Ishikawa (cell line): ENCODE data around the gene F2.

ENCODE experiments used
- CEBPB ChIP-seq: IDR thresholded peaks from 2 replicates; pipeline ENCODE4 v1.6.1; 2012
- EGR1 ChIP-seq: IDR thresholded peaks from 2 replicates; pipeline ENCODE4 v1.6.1; 2012
- EP300 ChIP-seq: IDR thresholded peaks from 2 replicates; pipeline ENCODE4 v1.6.1; 2012; ENCODE audit warnings: borderline replicate concordance
- NFIC ChIP-seq: IDR thresholded peaks from 2 replicates; pipeline ENCODE4 v1.6.1; 2012
- RAD21 ChIP-seq: IDR thresholded peaks from 2 replicates; pipeline ENCODE4 v1.6.1; 2012; ENCODE audit warnings: low read depth
- TAF1 ChIP-seq: IDR thresholded peaks from 2 replicates; pipeline ENCODE4 v1.6.1; 2012; ENCODE audit warnings: low read depth, mild to moderate bottlenecking
- TEAD4 ChIP-seq: IDR thresholded peaks from 2 replicates; pipeline ENCODE4 v1.6.1; 2012
- YY1 ChIP-seq: IDR thresholded peaks from 2 replicates; pipeline ENCODE4 v1.6.1; 2012; ENCODE audit warnings: low read depth
- TF ChIP-seq, protein P1 (sequence below): IDR thresholded peaks from 2 replicates; pipeline ENCODE4 v1.6.1; 2012

DNA sequence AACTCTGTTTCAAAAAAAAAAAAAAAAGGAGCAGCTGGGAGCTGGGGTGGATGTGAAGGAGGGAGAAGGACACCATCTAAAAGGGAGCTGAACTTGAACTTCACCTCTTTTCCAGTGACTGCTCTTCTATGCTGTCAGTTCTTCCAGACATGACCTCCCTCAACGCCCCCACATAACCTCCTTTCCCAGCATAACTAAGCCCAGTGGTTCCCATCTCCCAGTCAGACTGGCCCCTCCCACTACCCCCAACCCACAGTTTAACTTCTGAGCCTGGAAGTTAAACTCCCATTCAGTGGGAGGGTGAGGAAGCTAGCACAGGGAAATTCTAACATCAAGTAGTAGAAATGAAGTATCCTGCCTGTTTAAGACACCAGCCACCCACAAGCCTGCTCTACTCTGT, 20.4 kb upstream of the F2 start:
- TF ChIP-seq NFIC = no peak
- no peak for TF ChIP-seq RAD21
- no peak for TF ChIP-seq EGR1
- TF ChIP-seq TAF1 = no peak
- no peak for TF ChIP-seq EP300
- TF ChIP-seq YY1 = no peak
- TF ChIP-seq CEBPB = no peak
- TF ChIP-seq, protein P1, sequence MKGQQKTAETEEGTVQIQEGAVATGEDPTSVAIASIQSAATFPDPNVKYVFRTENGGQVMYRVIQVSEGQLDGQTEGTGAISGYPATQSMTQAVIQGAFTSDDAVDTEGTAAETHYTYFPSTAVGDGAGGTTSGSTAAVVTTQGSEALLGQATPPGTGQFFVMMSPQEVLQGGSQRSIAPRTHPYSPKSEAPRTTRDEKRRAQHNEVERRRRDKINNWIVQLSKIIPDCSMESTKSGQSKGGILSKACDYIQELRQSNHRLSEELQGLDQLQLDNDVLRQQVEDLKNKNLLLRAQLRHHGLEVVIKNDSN = no peak
- TF ChIP-seq TEAD4 = no peak
